GM23338 (cell line): ENCODE results near the gene MAP3K14. TPM values are rescaled to one million over a fixed set of nuclear protein-coding genes. Genes with fewer than 3 reads are reported as not detected.

Source experiments
- ATAC-seq: fragments of 200-7000 bp; cut with Tn5 transposase; 3 replicates; pipeline ENCODE4 v1.9.1; 2020
- DNase-seq: peaks from one replicate; pipeline ENCODE4 v3.0.0-alpha.2; 2015; ENCODE audit warnings: low spot score
- H2AFZ ChIP-seq: fragments of 200-600 bp; sonication (generic); 2 replicates; pipeline ENCODE4 v1.8.0; 2016; ENCODE audit warnings: antibody characterized with exemption, mild to moderate bottlenecking, moderate library complexity
- H3F3A ChIP-seq: fragments of 200-600 bp; sonication (generic); replicated peaks from 2 replicates; pipeline ENCODE4 v1.8.0; 2017; ENCODE audit warnings: antibody characterized with exemption, mixed run types, low read depth
- H3K27ac ChIP-seq: fragments of 200-600 bp; sonication (generic); 2 replicates; pipeline ENCODE4 v1.6.1; 2016; ENCODE audit warnings: low read depth
- H3K27me3 ChIP-seq: fragments of 200-600 bp; sonication (generic); 2 replicates; pipeline ENCODE4 v1.8.0; 2016; ENCODE audit warnings: mild to moderate bottlenecking, mixed run types, moderate library complexity; ENCODE audit not compliant: insufficient read depth
- H3K36me3 ChIP-seq: fragments of 200-600 bp; sonication (generic); 2 replicates; pipeline ENCODE4 v1.8.0; 2016; ENCODE audit warnings: mild to moderate bottlenecking; ENCODE audit not compliant: insufficient read depth
- H3K4me1 ChIP-seq: fragments of 200-600 bp; sonication (generic); 2 replicates; pipeline ENCODE4 v1.8.0; 2016; ENCODE audit warnings: mild to moderate bottlenecking, moderate library complexity; ENCODE audit not compliant: insufficient read depth
- H3K4me2 ChIP-seq: fragments of 200-600 bp; sonication (generic); 2 replicates; pipeline ENCODE4 v1.7.1; 2017; ENCODE audit warnings: mixed run types
- H3K4me3 ChIP-seq: fragments of 200-600 bp; sonication (generic); 2 replicates; pipeline ENCODE4 v1.6.1; 2016; ENCODE audit warnings: mixed run types
- H3K79me2 ChIP-seq: fragments of 200-600 bp; sonication (generic); replicated peaks from 2 replicates; pipeline ENCODE4 v1.8.0; 2017; ENCODE audit warnings: mild to moderate bottlenecking; ENCODE audit not compliant: insufficient read depth
- H3K9me2 ChIP-seq: fragments of 200-600 bp; sonication (generic); 2 replicates; pipeline ENCODE4 v1.8.0; 2017; ENCODE audit not compliant: insufficient read depth
- H4K20me1 ChIP-seq: fragments of 200-600 bp; sonication (generic); replicated peaks from 2 replicates; pipeline ENCODE4 v1.8.0; 2017; ENCODE audit warnings: mild to moderate bottlenecking; ENCODE audit not compliant: insufficient read depth
- H3K27ac Mint-ChIP-seq: 2 replicates; pipeline ENCODE4 v1.8.0; 2020; ENCODE audit warnings: inconsistent platforms, mild to moderate bottlenecking, moderate library complexity, mixed read lengths
- H3K27me3 Mint-ChIP-seq: 3 replicates; pipeline ENCODE4 v1.8.0; 2022; ENCODE audit warnings: low read depth, mild to moderate bottlenecking, moderate library complexity, mixed read lengths, inconsistent platforms; ENCODE audit not compliant: insufficient read depth, poor library complexity
- H3K36me3 Mint-ChIP-seq: 3 replicates; pipeline ENCODE4 v1.8.0; 2021; ENCODE audit warnings: low read depth, mild to moderate bottlenecking, inconsistent platforms, moderate library complexity, mixed read lengths
- H3K4me1 Mint-ChIP-seq: 3 replicates; pipeline ENCODE4 v1.8.0; 2020; ENCODE audit warnings: mild to moderate bottlenecking, inconsistent platforms, mixed read lengths
- H3K4me3 Mint-ChIP-seq: 3 replicates; pipeline ENCODE4 v1.8.0; 2021; ENCODE audit warnings: moderate library complexity, mild to moderate bottlenecking, inconsistent platforms, mixed read lengths
- H3K9me3 Mint-ChIP-seq: 3 replicates; pipeline ENCODE4 v1.8.0; 2020; ENCODE audit warnings: moderate library complexity, mild to moderate bottlenecking, inconsistent platforms, mixed read lengths
- CREB1 ChIP-seq: fragments of 250-450 bp; sonication (Bioruptor Pico); IDR thresholded peaks from 2 replicates; pipeline ENCODE4 v1.5.0; 2020; ENCODE audit warnings: low read depth, mild to moderate bottlenecking, moderate library complexity
- CTCF ChIP-seq, 2 experiments: fragments of 200-600 bp in 1 of 2; sonication (generic) in 1 of 2; conservative IDR thresholded peaks; 2 replicates each; pipeline versions ENCODE4 v1.5.1 to v1.6.1; 2016 to 2017; ENCODE audit warnings: antibody characterized with exemption in 2 of 2, low read depth in 2 of 2, mild to moderate bottlenecking in 2 of 2, moderate library complexity in 1 of 2
- ETS1 ChIP-seq: IDR thresholded peaks from 2 replicates; pipeline ENCODE4 v1.6.1; 2016; ENCODE audit warnings: antibody characterized with exemption
- EZH2 ChIP-seq: fragments of 200-600 bp; sonication (generic); IDR thresholded peaks from one replicate; pipeline ENCODE4 v1.8.0; 2017; ENCODE audit warnings: antibody characterized with exemption, mild to moderate bottlenecking, low read depth; ENCODE audit not compliant: unreplicated experiment
- EZH2phosphoT487 ChIP-seq: fragments of 200-600 bp; sonication (generic); IDR thresholded peaks from one replicate; pipeline ENCODE4 v1.8.1; 2018; ENCODE audit warnings: antibody characterized with exemption; ENCODE audit not compliant: unreplicated experiment
- JUNB ChIP-seq: IDR thresholded peaks from one replicate; pipeline ENCODE4 v1.6.1; 2016; ENCODE audit warnings: antibody characterized with exemption; ENCODE audit not compliant: unreplicated experiment
- NANOG ChIP-seq: IDR thresholded peaks from 2 replicates; pipeline ENCODE4 v1.6.1; 2016; ENCODE audit warnings: antibody characterized with exemption, borderline replicate concordance
- POLR2AphosphoS5 ChIP-seq: IDR thresholded peaks from 2 replicates; pipeline ENCODE4 v1.6.1; 2016; ENCODE audit warnings: antibody characterized with exemption, low read depth
- REST ChIP-seq: IDR thresholded peaks from one replicate; pipeline ENCODE4 v1.6.1; 2018; ENCODE audit warnings: antibody characterized with exemption; ENCODE audit not compliant: unreplicated experiment
- STAT1 ChIP-seq: IDR thresholded peaks from one replicate; pipeline ENCODE4 v1.6.1; 2016; ENCODE audit warnings: antibody characterized with exemption; ENCODE audit not compliant: unreplicated experiment
- ZNF114 ChIP-seq: fragments of 250-450 bp; sonication (Bioruptor Pico); IDR thresholded peaks from 2 replicates; pipeline ENCODE4 v1.5.0; 2020; ENCODE audit warnings: mild to moderate bottlenecking, moderate library complexity
- ZNF331 ChIP-seq: fragments of 250-450 bp; sonication (Bioruptor Pico); IDR thresholded peaks from 2 replicates; pipeline ENCODE4 v1.5.0; 2020; ENCODE audit warnings: low read depth, mild to moderate bottlenecking, moderate library complexity
- ZNF462 ChIP-seq: fragments of 250-450 bp; sonication (Bioruptor Pico); IDR thresholded peaks from 2 replicates; pipeline ENCODE4 v1.5.0; 2020; ENCODE audit warnings: mild to moderate bottlenecking, moderate library complexity
- polyA plus RNA-seq: library from polyadenylated mRNA; unstranded; fragments of >200 nt; fragmentation: Nextera tagmentation; extraction: Ambion mirVana; gene quantifications from 2 replicates; pipeline ENCODE4 v1.2.1, GENCODE V29; 2016
- total RNA-seq: library from RNA; depleted of rRNA; stranded (reverse); fragments of >200 nt; shearing (Covaris generic); gene quantifications from 2 replicates; pipeline ENCODE4 v1.2.3, GENCODE V29; 2014

MAP3K14 gene
- total and polyA plus RNA-seq, 2 experiments from 2014 or later = 1.3 to 4.9 TPM

DNA sequence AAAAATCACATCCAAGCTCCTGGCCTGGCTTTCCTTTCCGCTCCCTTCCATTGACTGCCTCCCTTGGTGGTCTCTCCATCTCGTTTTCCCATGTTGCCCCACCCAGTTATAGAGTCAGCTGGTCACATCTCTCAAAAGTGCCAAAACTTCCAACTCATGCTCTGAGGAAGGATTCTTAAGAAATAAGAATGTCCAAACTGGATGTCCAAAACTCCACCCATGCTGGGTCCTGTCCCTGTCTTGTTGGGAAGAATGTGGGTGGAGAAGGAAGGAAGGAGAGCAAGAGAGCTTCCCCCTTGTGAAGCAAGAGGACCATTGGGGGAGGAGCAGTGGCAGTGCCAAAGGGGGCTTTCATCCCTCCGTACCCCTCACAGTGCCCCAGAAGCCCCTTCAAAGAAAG, 44.6 kb upstream of the MAP3K14 start:
- DNase-seq = no peak
- TF ChIP-seq JUNB (no peak), REST (no peak), NANOG (no peak), EZH2phosphoT487 (no peak), CTCF (conservative IDR thresholded peaks at IDR 0.05; ENCODE audit: low read depth in 2 of 2) (no peak), POLR2AphosphoS5 (no peak), ZNF114 (no peak), ZNF331 (CRISPR knock-in tag) (no peak), ETS1 (no peak), ZNF462 (CRISPR knock-in tag) (no peak), STAT1 (no peak), CREB1 (CRISPR knock-in tag) (no peak), EZH2 (no peak)
- Histone ChIP-seq H2AFZ (no peak overlapping the region), H3K36me3 (no peaks in the 10 kb centered on the region), H3K4me1 (peaks cover 18% of the 10 kb centered on the region), H4K20me1 (no peaks in the 10 kb centered on the region), H3F3A (peaks cover 4% of the 10 kb centered on the region; the same call in 1 of the 2 replicates), H3K27me3 (no peaks in the 10 kb centered on the region), H3K9me2 (peaks cover 5% of the 10 kb centered on the region; the same call in 1 of the 2 replicates), H3K27ac (no peak overlapping the region), H3K79me2 (no peaks in the 10 kb centered on the region), H3K4me2 (no peak overlapping the region), H3K4me3 (no peak overlapping the region)
- no peak overlapping the region; the same call in 2 of the 3 replicates for H3K4me3 Mint-ChIP-seq
- H3K27me3 Mint-ChIP-seq = peaks cover 14% of the 10 kb centered on the region
- H3K27ac Mint-ChIP-seq = no peak overlapping the region
- no peaks in the 10 kb centered on the region; the same call in 1 of the 3 replicates for H3K9me3 Mint-ChIP-seq
- no peak for ATAC-seq
- H3K36me3 Mint-ChIP-seq = peaks cover 3% of the 10 kb centered on the region; the same call in 1 of the 3 replicates
- peaks cover 26% of the 10 kb centered on the region for H3K4me1 Mint-ChIP-seq
